Upper lobe of right lung (tissue), 1 donor: ENCODE measurements around the gene PTPRN2. TPM values are rescaled to one million over a fixed set of nuclear protein-coding genes. Genes with fewer than 3 reads are reported as not detected.
A peak's percentile ranks its signal among the peaks of the same experiment; 100 is the strongest.

ENCODE experiments used
- ATAC-seq: fragments of 200-7000 bp; cut with Tn5 transposase; one replicate; pipeline ENCODE4 v1.9.1; 2020; ENCODE audit warnings: mild to moderate bottlenecking, moderate library complexity
- DNase-seq: peaks from one replicate; pipeline ENCODE4 v3.0.0-alpha.2; 2020
- H3K27ac ChIP-seq: fragments of 200-600 bp; one replicate; pipeline ENCODE4 v1.8.0; 2022
- H3K27me3 ChIP-seq: fragments of 200-600 bp; one replicate; pipeline ENCODE4 v1.8.0; 2022; ENCODE audit warnings: mild to moderate bottlenecking
- H3K36me3 ChIP-seq: fragments of 200-600 bp; one replicate; pipeline ENCODE4 v1.8.0; 2022
- H3K4me1 ChIP-seq: fragments of 200-600 bp; one replicate; pipeline ENCODE4 v1.8.0; 2022
- H3K4me3 ChIP-seq: fragments of 200-600 bp; one replicate; pipeline ENCODE4 v1.8.0; 2022; ENCODE audit warnings: mild to moderate bottlenecking
- H3K9me3 ChIP-seq: fragments of 200-600 bp; one replicate; pipeline ENCODE4 v1.8.0; 2022
- intact Hi-C: fragments of 100-400 bp; cut with DNase I; formaldehyde crosslinking; loops from one replicate; pipeline ENCODE4 v1.11.0; 2022
- total RNA-seq: library from RNA; stranded (reverse); fragmentation: NEBNext Ultra II Directional; extraction: Animal tissue kit (Norgen Biotek cat#: 25700); gene quantifications from one replicate; pipeline ENCODE4 v1.2.1, GENCODE V29; 2021
- TF ChIP-seq, protein P1 (sequence below): fragments of 200-600 bp; IDR thresholded peaks from one replicate; pipeline ENCODE4 v1.8.0; 2022; ENCODE audit warnings: antibody characterized with exemption
- donor health status: DM: no; HTN: yes; CAD: no; lungs with severe emphysema.

The PTPRN2 gene
- total RNA-seq, 1 donor from 2014 or later, result 4.9 TPM

DNA sequence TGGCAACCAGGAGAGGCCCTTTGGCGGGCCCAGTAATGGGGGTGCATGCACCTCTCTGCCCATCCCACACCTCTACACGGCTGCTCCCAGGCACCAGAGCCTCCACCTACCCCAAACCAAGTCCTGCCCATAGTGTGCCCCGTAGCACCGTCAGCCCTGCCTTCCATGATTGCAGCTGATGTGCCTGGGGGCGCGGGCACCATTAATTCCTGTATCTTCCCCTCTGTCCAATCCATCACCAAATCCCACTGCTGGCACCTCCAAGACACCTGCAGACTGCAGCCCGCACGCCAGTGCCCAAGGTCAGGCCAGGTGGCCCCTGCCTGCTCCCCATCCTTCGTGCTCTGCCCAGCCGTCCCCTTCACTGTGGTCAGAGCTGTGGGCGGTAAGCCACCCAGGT, 533.0 kb downstream of the PTPRN2 start:
- Histone ChIP-seq H3K27me3 (no peaks in the 10 kb centered on the region), H3K27ac (no peak overlapping the region), H3K36me3 (no peaks in the 10 kb centered on the region), H3K4me1 (no peaks in the 10 kb centered on the region), H3K9me3 (no peaks in the 10 kb centered on the region), H3K4me3 (no peak overlapping the region)
- intact Hi-C loops, result loop anchor here (10.0 kb wide), 1 partner anchor 690 kb away; no protein-coding TSS in a partner anchor
- DNase-seq (peak; percentile 48), ATAC-seq (no peak)
- TF ChIP-seq, protein P1, sequence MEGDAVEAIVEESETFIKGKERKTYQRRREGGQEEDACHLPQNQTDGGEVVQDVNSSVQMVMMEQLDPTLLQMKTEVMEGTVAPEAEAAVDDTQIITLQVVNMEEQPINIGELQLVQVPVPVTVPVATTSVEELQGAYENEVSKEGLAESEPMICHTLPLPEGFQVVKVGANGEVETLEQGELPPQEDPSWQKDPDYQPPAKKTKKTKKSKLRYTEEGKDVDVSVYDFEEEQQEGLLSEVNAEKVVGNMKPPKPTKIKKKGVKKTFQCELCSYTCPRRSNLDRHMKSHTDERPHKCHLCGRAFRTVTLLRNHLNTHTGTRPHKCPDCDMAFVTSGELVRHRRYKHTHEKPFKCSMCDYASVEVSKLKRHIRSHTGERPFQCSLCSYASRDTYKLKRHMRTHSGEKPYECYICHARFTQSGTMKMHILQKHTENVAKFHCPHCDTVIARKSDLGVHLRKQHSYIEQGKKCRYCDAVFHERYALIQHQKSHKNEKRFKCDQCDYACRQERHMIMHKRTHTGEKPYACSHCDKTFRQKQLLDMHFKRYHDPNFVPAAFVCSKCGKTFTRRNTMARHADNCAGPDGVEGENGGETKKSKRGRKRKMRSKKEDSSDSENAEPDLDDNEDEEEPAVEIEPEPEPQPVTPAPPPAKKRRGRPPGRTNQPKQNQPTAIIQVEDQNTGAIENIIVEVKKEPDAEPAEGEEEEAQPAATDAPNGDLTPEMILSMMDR, result no peak

DNA sequence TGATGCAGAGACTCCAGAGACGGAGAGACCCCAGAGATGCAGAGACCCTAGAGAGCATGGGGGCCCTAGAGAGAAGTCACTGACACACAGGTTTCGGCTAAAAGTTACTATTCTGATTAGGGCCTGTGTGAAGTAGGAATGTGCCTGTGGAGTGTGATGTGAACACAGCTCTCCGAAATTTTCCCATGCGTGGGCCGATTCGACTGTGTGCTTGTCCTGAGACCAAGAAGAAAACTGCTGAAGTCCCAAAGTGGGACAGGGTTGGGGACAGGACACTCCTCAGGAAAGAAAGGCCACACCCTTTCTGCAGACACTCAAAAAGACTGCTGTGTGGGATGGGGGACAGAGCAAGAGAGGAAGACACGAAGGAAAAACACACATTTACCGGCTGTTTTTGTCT, 533.5 kb downstream of the PTPRN2 start:
- H3K36me3 ChIP-seq, result no peaks in the 10 kb centered on the region
- H3K4me3 ChIP-seq, result no peak overlapping the region
- H3K27me3 ChIP-seq, result no peaks in the 10 kb centered on the region
- H3K27ac ChIP-seq, result no peak overlapping the region
- DNase-seq, result peak; percentile 12
- H3K9me3 ChIP-seq, result no peaks in the 10 kb centered on the region
- H3K4me1 ChIP-seq, result no peaks in the 10 kb centered on the region
- TF ChIP-seq, protein P1, result no peak
- no peak for ATAC-seq
- intact Hi-C loops, result loop anchor here (10.0 kb wide), 1 partner anchor 689 kb away; no protein-coding TSS in a partner anchor

DNA sequence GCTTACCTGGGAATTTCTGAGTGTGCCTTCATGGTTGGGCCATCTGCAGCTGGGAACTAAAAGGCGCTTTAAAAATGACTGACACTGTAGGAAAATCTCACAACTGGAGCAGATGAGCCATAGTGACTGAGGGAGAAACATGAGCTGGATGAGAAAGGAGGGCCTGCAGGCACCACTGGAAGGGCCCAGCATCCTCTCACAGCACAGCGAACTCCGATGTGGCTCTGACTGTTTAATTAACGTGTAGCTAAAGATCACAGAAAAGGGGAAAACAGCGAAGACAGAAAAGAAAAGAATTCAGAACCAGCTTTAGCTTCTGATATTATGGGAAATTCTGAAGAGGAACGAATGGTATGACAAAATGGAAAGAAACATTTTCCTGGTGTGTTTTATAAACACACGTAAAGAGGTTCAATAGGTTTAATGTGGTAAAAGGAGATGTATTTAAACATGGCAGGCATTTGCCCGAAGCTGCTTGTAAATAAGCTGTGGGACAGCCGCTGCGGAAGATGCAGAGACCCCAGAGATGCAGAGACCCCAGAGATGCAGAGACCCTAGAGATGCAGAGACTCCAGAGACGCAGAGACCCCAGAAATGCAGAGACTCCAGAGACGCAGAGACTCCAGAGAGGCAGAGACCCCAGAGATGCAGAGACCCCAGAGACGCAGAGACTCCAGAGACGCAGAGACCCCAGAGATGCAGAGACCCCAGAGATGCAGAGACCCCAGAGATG, 534.3 kb downstream of the PTPRN2 start:
- intact Hi-C loops, result loop anchor here (10.0 kb wide), 1 partner anchor 689 kb away; no protein-coding TSS in a partner anchor
- ATAC-seq (no peak), DNase-seq (peak; percentile 12)

DNA sequence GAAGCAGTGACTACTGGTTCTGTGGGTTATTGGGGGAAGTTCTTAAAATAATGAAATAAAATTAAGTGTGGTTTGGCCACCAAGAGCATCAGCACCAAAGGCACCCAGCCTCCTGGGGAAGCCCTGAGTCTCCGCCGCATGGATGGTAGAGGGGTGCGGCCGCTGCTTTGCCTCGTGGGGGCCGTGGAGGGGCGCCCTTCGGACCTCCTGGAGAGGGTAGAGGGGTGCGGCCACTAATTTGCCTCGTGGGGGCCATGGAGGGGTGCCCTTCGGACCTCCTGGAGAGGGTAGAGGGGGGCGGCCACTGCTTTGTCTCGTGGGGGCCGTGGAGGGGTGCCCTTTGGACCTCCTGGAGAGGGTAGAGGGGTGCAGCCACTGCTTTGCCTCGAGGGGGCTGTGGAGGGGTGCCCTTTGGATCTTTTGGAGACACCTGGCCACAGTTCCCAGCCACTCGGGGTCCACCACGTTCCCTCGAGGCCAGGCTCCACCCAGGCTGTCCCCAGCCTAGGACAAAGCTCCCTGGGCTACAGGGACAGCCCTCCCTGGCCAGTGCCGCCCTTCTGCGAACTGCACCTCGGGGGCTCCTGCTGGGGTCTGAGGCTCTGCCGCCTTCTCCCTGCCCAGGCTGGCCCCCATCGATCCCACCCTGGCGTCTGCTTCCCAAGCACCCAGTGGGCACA, 535.1 kb downstream of the PTPRN2 start:
- H3K4me1 ChIP-seq, result no peaks in the 10 kb centered on the region
- no peaks in the 10 kb centered on the region for H3K9me3 ChIP-seq
- no peaks in the 10 kb centered on the region for H3K27me3 ChIP-seq
- no peak for ATAC-seq
- peak; percentile 41 for DNase-seq
- H3K36me3 ChIP-seq, result no peaks in the 10 kb centered on the region
- TF ChIP-seq, protein P1, result no peak
- H3K4me3 ChIP-seq, result no peak overlapping the region
- H3K27ac ChIP-seq, result no peak overlapping the region
- intact Hi-C loops, result loop anchor here (10.0 kb wide), 1 partner anchor 688 kb away; no protein-coding TSS in a partner anchor

More for the DNA sequence above, 534.3 kb downstream of the PTPRN2 start:
- no peaks in the 10 kb centered on the region for H3K27me3 ChIP-seq
- no peaks in the 10 kb centered on the region for H3K4me1 ChIP-seq
- no peaks in the 10 kb centered on the region for H3K36me3 ChIP-seq
- TF ChIP-seq, protein P1, result no peak
- H3K27ac ChIP-seq, result no peak overlapping the region
- no peaks in the 10 kb centered on the region for H3K9me3 ChIP-seq
- no peak overlapping the region for H3K4me3 ChIP-seq

DNA sequence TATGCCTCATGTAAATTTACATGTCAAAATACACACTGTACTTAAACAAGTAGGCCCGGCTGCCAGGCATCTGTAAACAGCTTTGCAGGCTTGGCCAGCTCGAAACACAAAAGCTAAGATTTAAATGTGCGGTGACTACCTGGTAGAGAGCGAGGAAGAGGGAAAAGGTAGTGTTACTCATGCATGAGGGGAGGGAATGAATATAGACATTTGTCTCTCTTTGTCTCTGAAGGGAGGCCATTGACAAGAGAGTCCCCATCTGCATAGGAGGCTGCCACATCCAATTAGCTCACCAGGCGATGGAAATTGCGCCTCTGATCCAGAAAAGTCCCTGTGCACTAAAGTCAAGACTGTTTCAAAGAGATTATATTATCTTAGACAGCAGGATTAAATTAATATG, 535.8 kb downstream of the PTPRN2 start:
- Histone ChIP-seq H3K27me3 (no peaks in the 10 kb centered on the region), H3K27ac (no peak overlapping the region), H3K4me3 (no peak overlapping the region), H3K9me3 (no peaks in the 10 kb centered on the region), H3K36me3 (no peaks in the 10 kb centered on the region), H3K4me1 (no peaks in the 10 kb centered on the region)
- ATAC-seq (no peak), DNase-seq (peak; percentile 2)
- intact Hi-C loops, result loop anchor here (10.0 kb wide), 1 partner anchor 687 kb away; no protein-coding TSS in a partner anchor
- TF ChIP-seq, protein P1, result no peak
